Stimulated activated CD8-positive, alpha-beta memory T cell treated with anti-CD3 and anti-CD28 coated beads, Interleukin-15, amount 100 ng/mL, for 24 hours (primary cell): Measurements from ENCODE around the gene FIGN.

ENCODE experiments used
- DNase-seq: peaks from one replicate; pipeline ENCODE4 v3.0.0-alpha.2; 2020; ENCODE audit warnings: low read depth

The FIGN gene

GRCh38 chr2:163558251-163559021 is 177.4 kb downstream of the FIGN start:
- no peak for DNase-seq

GRCh38 chr2:163556511-163556910 is 179.3 kb downstream of the FIGN start:
- DNase-seq, result no peak

GRCh38 chr2:163554864-163555263 is 180.9 kb downstream of the FIGN start:
- DNase-seq, result no peak

GRCh38 chr2:163553601-163554000 is 182.2 kb downstream of the FIGN start:
- DNase-seq, result no peak

GRCh38 chr2:163552758-163553157 is 183.1 kb downstream of the FIGN start:
- no peak for DNase-seq

GRCh38 chr2:163551616-163552373 is 184.0 kb downstream of the FIGN start:
- no peak for DNase-seq

GRCh38 chr2:163548970-163549369 is 186.8 kb downstream of the FIGN start:
- DNase-seq, result no peak
